ENCODE data around the gene DYDC2. TPM values are rescaled to one million over a fixed set of nuclear protein-coding genes. Genes with fewer than 3 reads are reported as not detected.

DYDC2 gene
- total and polyA plus RNA-seq, 2 experiments from 2014 or later, result 8.1 to 9.0 TPM

GRCh38 chr10:80379701-80380100, 23.1 kb downstream of the DYDC2 start:
- Histone ChIP-seq H3K79me2 (replicated peaks; ENCODE audit: insufficient read depth) (no peaks in the 10 kb centered on the region), H3K36me3 (ENCODE audit: insufficient read depth) (no peaks in the 10 kb centered on the region), H3K27ac (ENCODE audit: low read depth) (no peak overlapping the region), H3K27me3 (ENCODE audit: insufficient read depth) (no peaks in the 10 kb centered on the region), H3K4me1 (ENCODE audit: insufficient read depth) (no peaks in the 10 kb centered on the region), H3K4me3 (no peak overlapping the region), H2AFZ (no peak overlapping the region), H4K20me1 (replicated peaks; ENCODE audit: insufficient read depth) (no peaks in the 10 kb centered on the region), H3K4me2 (no peak overlapping the region), H3F3A (replicated peaks; ENCODE audit: low read depth) (no peaks in the 10 kb centered on the region), H3K9me2 (ENCODE audit: insufficient read depth) (no peaks in the 10 kb centered on the region)
- H3K27ac Mint-ChIP-seq, result no peak overlapping the region
- DNase-seq (ENCODE audit: low spot score) (no peak), ATAC-seq (no peak)
- H3K36me3 Mint-ChIP-seq (ENCODE audit: low read depth), result no peaks in the 10 kb centered on the region
- H3K4me3 Mint-ChIP-seq, result no peak overlapping the region
- H3K4me1 Mint-ChIP-seq, result peaks cover 5% of the 10 kb centered on the region; the same call in 2 of the 3 replicates
- H3K9me3 Mint-ChIP-seq, result no peaks in the 10 kb centered on the region
- TF ChIP-seq REST (IDR thresholded peaks at IDR 0.05; ENCODE audit: unreplicated experiment) (no peak), ZNF462 (CRISPR knock-in tag; IDR thresholded peaks at IDR 0.05) (no peak), EZH2 (IDR thresholded peaks at IDR 0.05; ENCODE audit: low read depth, unreplicated experiment) (no peak), CTCF (conservative IDR thresholded peaks at IDR 0.05; ENCODE audit: low read depth in 2 of 2) (no peak), ZNF114 (CRISPR knock-in tag; IDR thresholded peaks at IDR 0.05) (no peak), EZH2phosphoT487 (IDR thresholded peaks at IDR 0.05; ENCODE audit: unreplicated experiment) (no peak), JUNB (IDR thresholded peaks at IDR 0.05; ENCODE audit: unreplicated experiment) (no peak), STAT1 (IDR thresholded peaks at IDR 0.05; ENCODE audit: unreplicated experiment) (no peak), ETS1 (IDR thresholded peaks at IDR 0.05) (no peak), NANOG (IDR thresholded peaks at IDR 0.05; ENCODE audit: borderline replicate concordance) (no peak), ZNF331 (CRISPR knock-in tag; IDR thresholded peaks at IDR 0.05; ENCODE audit: low read depth) (no peak)
- H3K27me3 Mint-ChIP-seq (ENCODE audit: insufficient read depth, low read depth, poor library complexity), result peaks cover 2% of the 10 kb centered on the region
